K562 (cell line): ENCODE data around the gene MCU. TPM values are rescaled to one million over a fixed set of nuclear protein-coding genes. Genes with fewer than 3 reads are reported as not detected.

ENCODE experiments used
- ATF1 ChIP-seq, 2 experiments: fragments of 450-650 bp in 1 of 2; IDR thresholded peaks; 2 replicates each; pipeline ENCODE4 v1.6.1; 2016; ENCODE audit warnings: missing compliant biosample characterization in 1 of 2, missing genetic modification characterization in 1 of 2
- C11orf30 ChIP-seq: fragments of 450-650 bp; IDR thresholded peaks from 2 replicates; pipeline ENCODE4 v1.6.1; 2016; ENCODE audit warnings: low read depth, mild to moderate bottlenecking
- ESRRA ChIP-seq: fragments of 450-650 bp; IDR thresholded peaks from 2 replicates; pipeline ENCODE4 v1.6.1; 2014; ENCODE audit warnings: low read depth, mild to moderate bottlenecking, moderate library complexity, borderline replicate concordance
- ETV5 ChIP-seq: sonication (generic); formaldehyde crosslinking; IDR thresholded peaks from 2 replicates; pipeline ENCODE4 v1.4.0; 2020; ENCODE audit warnings: low read depth, mild to moderate bottlenecking, missing genetic modification reagents
- FOXM1 ChIP-seq, 2 experiments: fragments of 450-650 bp in 1 of 2; sonication (generic) in 1 of 2; formaldehyde crosslinking in 1 of 2; IDR thresholded peaks; 2 replicates each; pipeline versions ENCODE4 v1.6.1 to v1.9.0; 2017 to 2022; ENCODE audit warnings: low read depth in 2 of 2, mild to moderate bottlenecking in 2 of 2, missing genetic modification reagents in 1 of 2, moderate library complexity in 1 of 2
- FUS ChIP-seq: fragments of 200-400 bp; formaldehyde crosslinking; optimal IDR thresholded peaks from 2 replicates; pipeline ENCODE3; 2017; ENCODE audit warnings: low read depth, low read length
- GTF3C2 ChIP-seq: IDR thresholded peaks from 3 replicates; pipeline ENCODE4 v1.6.1; 2011; ENCODE audit warnings: borderline replicate concordance, mild to moderate bottlenecking, moderate library complexity; ENCODE audit not compliant: insufficient read length; ENCODE audit errors: extremely low read depth
- HLTF ChIP-seq: fragments of 450-650 bp; IDR thresholded peaks from 2 replicates; pipeline ENCODE4 v1.6.1; 2016
- MAFF ChIP-seq: IDR thresholded peaks from 2 replicates; pipeline ENCODE4 v1.6.1; 2012; ENCODE audit warnings: low read length, improper control_type of control experiment
- MAFK ChIP-seq: IDR thresholded peaks from 2 replicates; pipeline ENCODE4 v1.6.1; 2011; ENCODE audit warnings: low read length, improper control_type of control experiment
- RNF219 ChIP-seq: fragments of 250-450 bp; sonication (Bioruptor Pico); IDR thresholded peaks from 2 replicates; pipeline ENCODE4 v1.5.0; 2022; ENCODE audit warnings: mild to moderate bottlenecking
- SRSF1 ChIP-seq: fragments of 200-400 bp; formaldehyde crosslinking; IDR thresholded peaks from 2 replicates; pipeline ENCODE4 v1.6.1; 2017; ENCODE audit warnings: mild to moderate bottlenecking, low read depth, low read length, moderate library complexity
- TBP ChIP-seq: optimal IDR thresholded peaks from 2 replicates; pipeline ENCODE3; 2011; ENCODE audit warnings: low read depth, low read length, improper control_type of control experiment
- TOE1 ChIP-seq, 2 experiments: fragments of 450-650 bp in 1 of 2; sonication (generic) in 1 of 2; formaldehyde crosslinking in 1 of 2; IDR thresholded peaks; 2 replicates each; pipeline versions ENCODE4 v1.7.1 to v1.8.0; 2016 to 2022; ENCODE audit warnings: borderline replicate concordance in 2 of 2, mild to moderate bottlenecking in 2 of 2, antibody characterized with exemption in 1 of 2, inconsistent platforms in 1 of 2, low read depth in 1 of 2, missing genetic modification reagents in 1 of 2, moderate library complexity in 1 of 2
- ZNF561 ChIP-seq: fragments of 450-650 bp; formaldehyde crosslinking; conservative IDR thresholded peaks from 2 replicates; pipeline ENCODE4 v1.4.0; 2020; ENCODE audit warnings: mild to moderate bottlenecking, moderate library complexity
- ZNF609 ChIP-seq: sonication (generic); formaldehyde crosslinking; IDR thresholded peaks from 2 replicates; pipeline ENCODE4 v1.8.1; 2023; ENCODE audit warnings: missing genetic modification reagents, mild to moderate bottlenecking, borderline replicate concordance
- polyA plus RNA-seq, 8 experiments: library from polyadenylated mRNA; depleted of rRNA in 4 of 8; stranded (reverse) in 5 of 8; unstranded in 3 of 8; fragments of >200 nt; fragmentation: Nextera tagmentation in 2 of 8; fragmentation: Illumina TruSeq in 1 of 8; extraction: Ambion mirVana in 2 of 8; extraction: Trizol in 1 of 8; gene quantifications; 2 replicates each; pipeline versions ENCODE4 v1.2.1 to v1.2.3, GENCODE V29; 2011 to 2014; ENCODE audit warnings: inconsistent platforms in 1 of 8, missing spikeins in 1 of 8
- total RNA-seq, 7 experiments: library from RNA; depleted of rRNA in 6 of 7; stranded (reverse); fragments of >200 nt in 6 of 7; fragmentation: Illumina TruSeq in 2 of 7; extraction: Trizol in 2 of 7; gene quantifications; 2 replicates each; pipeline versions ENCODE4 v1.2.1 to v1.2.3, GENCODE V29; 2011 to 2021; ENCODE audit warnings: low replicate concordance in 1 of 7

Gene MCU
- total and polyA plus RNA-seq, 9 of the 15 experiments (the other 6 are each of a cell fraction or from before 2014, with no cell fraction given) = 8.2 to 88.8 (median 21.3) TPM

GRCh38 chr10:72731916-72732419 is 40.0 kb downstream of the MCU start (continued):
- TF ChIP-seq TBP (no peak), ESRRA (no peak), ZNF609 (CRISPR knock-in tag) (no peak), C11orf30 (peak; percentile 73), ETV5 (CRISPR knock-in tag) (no peak), TOE1 (IDR thresholded peaks at IDR 0.05; ENCODE audit: borderline replicate concordance) (no peak), TOE1 (CRISPR knock-in tag; IDR thresholded peaks at IDR 0.05; ENCODE audit: borderline replicate concordance, low read depth) (no peak), FOXM1 (IDR thresholded peaks at IDR 0.05; ENCODE audit: low read depth) (no peak), FOXM1 (CRISPR knock-in tag; IDR thresholded peaks at IDR 0.05; ENCODE audit: low read depth) (no peak), ATF1 (CRISPR knock-in tag; IDR thresholded peaks at IDR 0.05) (no peak), ATF1 (tag; IDR thresholded peaks at IDR 0.05) (no peak), ZNF561 (CRISPR knock-in tag) (no peak), FUS (no peak), GTF3C2 (no peak), RNF219 (CRISPR knock-in tag) (no peak), SRSF1 (no peak), MAFK (peak; percentile 44; the same call in 1 of the 2 replicates), HLTF (no peak), MAFF (peak; percentile 38)
